Measurements from ENCODE around the gene MACROD2.

GRCh38 chr20:14335052-14335451 is 339.7 kb downstream of the MACROD2 start:
- TF ChIP-seq CTCF (conservative IDR thresholded peaks at IDR 0.05) (no peak), ZFX (IDR thresholded peaks at IDR 0.05) (no peak)
